Nucleus accumbens (tissue), 56 donors: ENCODE measurements around the gene NSUN3.

Experiments
- DNase-seq, 56 donors: peaks; one replicate each; lab custom pipeline; 2025; lab: John Stamatoyannopoulos, UW

NSUN3 gene

DNA sequence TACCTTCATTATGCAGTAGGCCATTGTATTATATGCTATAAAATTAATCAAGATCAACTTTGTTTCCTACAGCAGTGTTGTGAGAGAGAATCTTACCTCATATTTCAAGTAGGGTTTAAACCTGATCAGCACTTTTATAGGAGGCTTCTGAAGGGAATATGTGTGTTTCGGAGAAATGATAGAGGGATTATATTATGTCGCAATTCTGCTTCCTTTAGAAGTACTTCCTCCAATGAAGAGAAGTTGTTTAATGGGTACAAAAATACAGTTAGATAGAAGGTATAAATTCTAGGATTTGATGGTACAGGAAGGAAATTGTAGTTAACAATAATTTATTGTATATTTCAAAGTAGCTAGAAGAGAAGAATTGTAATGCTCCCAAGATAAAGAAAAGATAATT is 54.9 kb downstream of the NSUN3 start:
- no peak for DNase-seq

DNA sequence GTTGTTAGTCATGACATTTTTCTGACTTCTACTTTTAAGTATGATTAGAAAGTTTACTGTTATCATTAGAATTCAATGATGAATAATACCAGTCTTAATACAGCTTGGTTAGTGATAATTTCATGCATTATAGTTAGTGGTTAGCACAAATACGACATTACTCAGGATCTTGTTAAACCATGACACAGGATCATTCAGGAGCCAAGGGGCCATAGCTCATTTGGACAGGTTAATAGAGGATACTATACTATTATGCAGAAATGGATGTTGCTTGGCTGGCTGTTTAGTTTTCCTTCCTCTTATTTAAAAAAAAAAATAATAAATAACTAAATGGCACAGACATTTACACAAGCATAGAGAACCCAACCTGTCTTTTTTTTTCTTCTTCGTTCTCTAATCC is 55.5 kb downstream of the NSUN3 start:
- DNase-seq = no peak

DNA sequence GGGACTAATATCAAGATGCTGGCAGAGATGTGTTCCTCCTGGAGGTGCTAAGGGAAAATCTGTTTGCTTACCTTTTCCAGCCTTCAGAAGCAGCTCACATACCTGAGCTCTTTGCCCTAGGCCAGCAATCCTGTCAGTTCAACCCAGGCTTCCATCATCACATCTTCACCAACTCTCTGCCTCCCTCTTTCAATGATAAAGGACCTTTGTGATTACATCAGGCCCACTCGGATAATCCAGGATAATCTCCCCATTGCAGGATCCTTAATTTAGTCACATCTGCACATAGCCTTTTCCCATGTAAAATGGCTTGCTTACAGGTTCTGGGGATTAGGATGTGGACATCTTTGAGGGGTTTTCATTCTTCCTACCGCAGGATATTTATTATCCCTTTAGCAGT is 58.3 kb downstream of the NSUN3 start:
- no peak for DNase-seq

DNA sequence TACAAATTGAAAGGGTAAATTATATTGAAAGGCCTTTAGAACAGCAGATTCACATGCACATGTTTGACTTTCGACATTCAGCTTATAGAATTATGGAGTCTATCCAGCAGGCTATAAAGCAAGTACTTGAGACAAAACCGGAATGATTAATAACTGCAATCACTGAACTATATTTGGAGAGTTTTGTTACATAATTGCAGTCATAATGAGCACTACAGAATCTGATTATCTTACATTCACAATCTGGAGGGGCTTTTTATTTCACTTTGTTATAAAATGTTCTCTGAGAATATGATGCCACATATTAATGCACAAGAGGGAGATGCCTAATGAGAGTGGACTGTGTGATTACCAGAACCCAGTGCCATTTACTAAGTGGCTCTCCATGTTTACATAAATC is 64.3 kb downstream of the NSUN3 start:
- DNase-seq = no peak

DNA sequence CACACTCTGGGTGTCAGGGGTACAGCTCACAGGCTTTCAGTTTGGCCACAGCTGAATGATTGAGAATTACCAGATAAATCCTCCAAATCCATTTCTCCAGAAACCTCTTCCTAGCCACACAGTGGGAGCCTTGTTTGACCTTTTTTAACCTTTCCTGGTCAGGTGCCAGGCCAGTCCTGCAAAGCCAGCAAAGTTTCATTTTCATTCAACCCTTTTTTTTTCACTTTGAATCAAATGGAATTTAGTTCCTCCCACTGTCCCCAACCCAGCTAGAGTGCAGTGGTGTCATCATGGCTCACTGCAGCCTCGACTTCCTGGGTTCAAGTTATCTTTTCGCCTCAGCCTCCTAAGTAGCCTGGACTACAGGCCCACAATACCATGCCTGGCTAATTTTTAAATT is 67.8 kb downstream of the NSUN3 start:
- DNase-seq = peak in 2 of 56 donors; percentile 5 to 7

DNA sequence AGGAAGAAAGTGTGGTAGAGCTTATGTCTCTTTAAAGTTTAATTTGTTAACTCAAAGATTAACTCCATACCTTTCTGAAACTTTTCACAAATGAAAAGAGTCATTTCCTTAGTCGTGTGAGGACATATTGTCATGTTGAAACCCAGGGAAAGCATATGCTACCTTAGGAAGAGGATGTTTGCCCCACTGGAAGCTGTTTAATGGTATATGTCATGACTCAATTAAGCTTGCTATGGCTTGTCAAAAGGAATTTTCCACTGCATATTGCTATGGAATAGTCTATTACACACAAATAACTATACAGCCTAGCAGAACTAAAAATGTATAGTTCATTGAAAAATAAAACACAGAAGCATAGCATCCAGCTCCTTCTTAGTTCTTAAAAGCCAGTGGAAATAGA is 69.9 kb downstream of the NSUN3 start:
- no peak for DNase-seq

DNA sequence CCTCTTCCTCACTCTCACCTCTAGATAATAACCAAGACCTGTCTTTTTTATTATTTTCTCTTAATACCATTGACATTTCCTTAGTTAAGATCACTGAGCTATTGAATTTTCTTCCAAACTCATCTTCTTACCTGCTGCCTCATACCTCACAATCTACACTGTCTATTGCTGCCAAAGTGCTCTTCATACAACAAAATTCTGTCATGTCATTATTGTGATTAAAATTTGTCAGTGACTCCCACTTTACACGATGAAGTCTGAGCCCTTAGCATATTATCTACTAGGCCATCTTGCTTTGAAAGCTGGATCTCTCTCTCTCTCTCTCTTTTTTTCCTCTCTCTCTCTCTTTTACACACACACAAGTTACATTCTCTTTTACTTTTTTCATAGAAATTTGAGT is 73.3 kb downstream of the NSUN3 start:
- no peak for DNase-seq

DNA sequence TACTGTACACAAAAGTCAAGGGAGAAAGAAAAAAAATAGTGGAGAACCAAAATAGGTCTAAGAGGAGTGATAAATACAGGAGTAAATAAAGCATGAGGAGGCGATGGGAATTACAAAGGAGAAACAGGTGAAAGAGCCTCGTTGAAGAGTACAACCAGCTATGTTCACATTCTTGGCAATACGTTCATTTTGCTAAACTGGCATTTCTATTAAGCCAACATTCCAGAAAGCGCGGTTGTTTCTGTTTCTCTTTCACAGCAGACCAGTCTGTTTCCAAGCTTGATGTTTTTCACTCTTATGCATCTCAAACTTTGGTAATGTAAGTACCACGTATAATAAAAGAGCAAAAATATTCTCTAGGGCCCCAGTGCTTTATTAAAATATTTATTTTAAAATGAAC is 74.5 kb downstream of the NSUN3 start:
- DNase-seq = no peak

DNA sequence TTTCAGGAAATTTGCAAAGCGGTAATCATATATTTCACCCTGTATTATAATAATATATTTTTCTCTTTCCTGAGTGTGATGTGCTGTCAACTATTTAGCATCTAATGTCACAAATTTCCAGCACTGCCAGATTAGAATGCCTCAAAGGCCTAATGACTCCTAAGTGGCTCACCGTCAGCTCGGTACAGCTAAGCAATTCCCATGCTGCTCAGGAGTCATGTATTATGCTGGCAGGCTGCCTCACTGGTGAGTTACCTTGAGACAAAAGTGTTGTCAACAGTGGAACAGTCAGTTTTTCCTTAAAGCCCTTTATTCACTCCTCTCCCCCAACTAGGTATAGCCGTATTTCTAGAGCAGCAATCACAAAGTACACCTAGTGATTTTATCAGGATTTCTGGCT is 83.6 kb downstream of the NSUN3 start:
- peak in 3 of 56 donors; percentile 3 to 33 (median 8) for DNase-seq

DNA sequence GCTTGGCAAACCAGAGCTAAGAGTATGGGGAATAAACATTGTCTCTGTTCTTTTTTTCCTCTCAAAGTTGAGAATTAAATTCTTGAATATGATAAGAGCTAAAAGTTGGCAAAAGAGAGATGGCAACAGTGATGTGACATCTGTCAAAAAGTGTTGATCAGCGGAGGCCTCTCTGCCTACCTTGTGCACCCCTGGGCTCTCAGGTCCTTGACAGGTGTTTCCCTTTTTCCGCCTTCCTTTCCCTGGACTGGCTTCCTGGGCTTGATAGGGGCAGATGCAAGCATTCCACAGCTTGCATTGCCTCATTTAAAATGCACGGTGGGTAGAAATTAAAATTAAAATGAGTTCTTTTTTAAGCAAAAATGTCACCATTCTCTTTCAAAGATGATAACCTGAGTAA is 84.2 kb downstream of the NSUN3 start:
- DNase-seq = no peak

DNA sequence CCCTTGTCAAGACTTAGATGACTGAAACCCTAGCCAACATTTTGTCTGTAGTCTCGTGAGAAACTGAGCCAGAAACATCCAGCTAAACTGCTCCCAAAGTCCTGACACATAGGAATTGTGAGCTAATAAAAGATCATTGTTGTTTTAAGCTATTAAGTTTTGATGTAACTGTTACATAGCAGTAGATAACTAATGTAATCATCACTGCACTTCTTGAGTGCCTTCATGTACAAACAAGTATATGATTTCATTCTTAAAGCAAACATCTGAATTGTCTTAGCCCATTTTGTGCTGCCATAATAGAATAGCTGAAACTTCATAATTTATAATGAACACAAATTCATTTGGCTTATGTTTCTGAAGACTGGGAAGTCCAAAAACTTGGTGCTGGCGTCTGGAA is 87.3 kb downstream of the NSUN3 start:
- DNase-seq = no peak

DNA sequence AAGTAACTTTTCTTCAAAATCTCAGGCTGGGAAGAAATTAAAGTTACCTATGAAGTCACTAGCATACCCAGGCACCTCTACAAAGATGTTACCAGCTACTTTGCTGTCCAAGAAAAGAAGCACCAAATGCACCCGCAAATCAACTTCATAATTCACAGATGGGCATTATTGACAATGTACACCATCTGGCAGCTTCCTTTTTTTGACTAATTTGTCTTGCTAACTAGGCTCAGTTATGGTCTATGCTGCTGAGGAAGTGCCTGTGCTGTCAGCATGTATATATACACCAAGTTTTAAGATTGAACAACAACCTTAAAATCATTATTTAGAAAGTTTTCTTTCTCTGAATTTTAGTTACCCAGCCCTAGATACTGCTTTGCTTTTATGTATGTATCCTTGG is 93.8 kb downstream of the NSUN3 start:
- no peak for DNase-seq

DNA sequence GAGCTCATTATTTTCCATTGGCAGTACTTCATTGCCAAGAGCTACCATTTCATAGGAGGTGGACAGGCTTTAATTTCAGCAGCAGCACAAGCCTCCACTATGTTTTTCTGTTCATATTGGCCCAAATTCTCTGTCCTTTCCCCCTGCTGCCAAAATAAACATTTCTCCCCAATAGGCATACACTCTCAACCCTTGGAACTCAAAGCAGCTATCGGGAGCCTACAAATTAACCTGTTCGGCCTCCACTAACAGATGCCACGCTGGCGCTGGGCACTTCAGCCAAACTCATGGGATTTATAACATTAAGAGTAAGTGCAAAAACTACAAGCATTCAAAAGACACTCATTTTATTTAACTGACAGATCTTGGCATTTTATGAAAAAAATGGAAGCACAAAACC is 95.7 kb downstream of the NSUN3 start:
- peak in 7 of 56 donors; percentile 10 to 48 (median 19) for DNase-seq

DNA sequence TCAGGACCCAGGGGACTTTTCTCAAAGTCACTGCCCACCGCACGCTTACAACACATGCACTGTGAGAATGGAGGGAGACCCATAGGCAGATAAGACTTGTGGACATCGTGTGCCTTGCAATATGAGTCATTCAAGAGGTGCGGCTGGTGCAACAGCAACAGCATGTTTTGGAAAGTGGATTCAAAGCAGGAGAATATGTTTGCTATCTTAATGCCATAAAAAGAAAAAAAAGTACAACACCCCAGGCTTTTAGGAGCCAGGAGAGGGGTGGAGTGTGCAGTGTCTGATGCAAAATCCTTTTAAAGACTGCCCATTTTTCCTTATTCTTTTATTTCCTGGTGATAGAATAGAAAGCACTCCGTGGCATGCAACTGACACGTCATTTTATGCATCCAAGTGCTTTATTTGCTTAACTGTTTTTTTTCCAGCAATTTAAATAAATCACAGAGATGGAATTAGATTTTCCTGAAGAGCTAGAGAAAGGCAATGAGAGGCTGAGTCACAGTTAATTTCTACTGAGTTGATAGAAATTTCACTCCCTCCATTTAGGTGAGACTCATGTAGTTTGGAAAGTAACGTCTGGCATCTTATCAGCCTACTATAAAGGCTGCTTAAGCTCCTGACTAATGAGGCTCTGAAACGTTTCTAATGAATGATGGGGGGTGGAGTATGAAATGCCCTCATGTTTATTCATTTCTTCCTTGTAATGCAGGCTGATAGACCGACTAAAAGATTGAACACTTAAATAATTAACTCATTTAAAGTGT is 96.4 kb downstream of the NSUN3 start:
- peak in 3 of 56 donors; percentile 8 to 23 (median 17) for DNase-seq

DNA sequence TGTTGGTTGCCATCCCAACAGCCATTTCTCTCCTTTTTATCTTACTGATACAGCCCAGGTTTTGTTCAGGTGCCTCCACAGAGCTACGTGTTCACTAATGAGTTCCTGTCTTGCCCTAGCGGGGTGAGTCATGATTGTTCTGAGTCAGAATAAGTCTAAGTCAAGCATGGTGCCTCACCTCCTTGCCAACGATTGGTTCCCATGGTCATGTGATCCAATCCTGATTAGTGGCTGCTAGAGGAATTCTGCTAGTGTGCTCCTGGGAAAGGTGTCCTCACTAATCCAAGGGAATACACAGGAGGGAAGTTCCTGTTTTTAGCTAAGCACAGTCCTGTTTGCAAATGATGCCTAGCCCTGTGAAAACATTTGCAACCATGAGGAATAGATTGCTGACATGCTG is 99.8 kb downstream of the NSUN3 start:
- DNase-seq = peak in 14 of 56 donors; percentile 11 to 63 (median 27)

DNA sequence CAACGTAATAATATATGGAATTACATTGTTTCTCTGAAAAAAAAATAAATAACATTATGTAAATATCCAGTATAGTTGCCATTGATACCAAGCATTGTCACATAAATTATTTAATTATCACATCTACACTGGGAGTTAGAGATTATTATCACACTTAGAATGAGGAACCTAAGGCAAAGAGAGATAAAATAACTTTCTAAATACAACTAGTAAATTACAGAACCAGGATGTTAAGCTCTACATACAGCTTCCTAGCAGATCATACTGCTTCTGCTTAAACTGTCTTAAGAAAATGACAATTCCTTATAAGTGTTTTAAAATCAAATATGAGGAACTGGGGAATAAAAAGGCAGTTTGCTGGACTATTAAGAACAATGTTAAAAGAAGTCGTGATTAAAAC is 104.5 kb downstream of the NSUN3 start:
- DNase-seq = no peak

DNA sequence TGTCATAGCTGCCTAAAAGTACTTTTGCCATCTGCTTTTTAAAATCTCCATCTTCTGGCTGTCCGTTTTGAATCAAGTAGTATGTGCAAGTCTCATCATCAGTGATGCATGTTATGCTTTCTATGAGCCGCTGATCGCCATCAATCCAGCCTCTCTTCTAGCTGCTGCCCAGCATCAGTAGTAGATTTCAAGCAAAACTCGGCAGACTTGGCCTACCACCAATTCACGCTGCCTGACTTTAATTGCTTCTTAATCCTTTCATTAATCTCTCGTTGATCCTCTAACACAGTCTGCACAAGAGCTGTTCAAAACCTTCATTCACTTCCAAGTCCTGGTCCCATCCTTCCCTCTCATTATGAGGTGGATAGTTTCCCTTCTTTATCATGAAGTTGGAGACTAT is 104.9 kb downstream of the NSUN3 start:
- DNase-seq = peak in 5 of 56 donors; percentile 8 to 29 (median 20)

DNA sequence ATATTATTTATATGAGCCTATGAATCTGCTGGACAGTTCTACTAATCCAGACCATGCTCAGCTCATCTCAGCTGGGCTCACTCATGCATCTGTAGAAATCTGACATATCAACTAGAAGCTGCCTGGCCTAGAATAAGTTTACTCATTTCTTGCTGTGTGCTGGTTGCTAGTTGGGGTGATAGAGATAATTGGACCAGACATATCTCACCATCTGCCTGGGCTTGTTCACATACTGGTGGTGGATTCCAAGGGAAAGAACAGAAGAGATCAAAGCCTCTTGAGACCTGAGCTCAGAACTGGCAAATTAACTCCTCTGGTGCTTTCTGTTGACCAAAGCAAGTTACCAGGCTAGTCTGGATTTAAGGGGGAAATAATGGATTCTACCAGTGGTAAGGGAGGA is 109.1 kb downstream of the NSUN3 start:
- DNase-seq = no peak

DNA sequence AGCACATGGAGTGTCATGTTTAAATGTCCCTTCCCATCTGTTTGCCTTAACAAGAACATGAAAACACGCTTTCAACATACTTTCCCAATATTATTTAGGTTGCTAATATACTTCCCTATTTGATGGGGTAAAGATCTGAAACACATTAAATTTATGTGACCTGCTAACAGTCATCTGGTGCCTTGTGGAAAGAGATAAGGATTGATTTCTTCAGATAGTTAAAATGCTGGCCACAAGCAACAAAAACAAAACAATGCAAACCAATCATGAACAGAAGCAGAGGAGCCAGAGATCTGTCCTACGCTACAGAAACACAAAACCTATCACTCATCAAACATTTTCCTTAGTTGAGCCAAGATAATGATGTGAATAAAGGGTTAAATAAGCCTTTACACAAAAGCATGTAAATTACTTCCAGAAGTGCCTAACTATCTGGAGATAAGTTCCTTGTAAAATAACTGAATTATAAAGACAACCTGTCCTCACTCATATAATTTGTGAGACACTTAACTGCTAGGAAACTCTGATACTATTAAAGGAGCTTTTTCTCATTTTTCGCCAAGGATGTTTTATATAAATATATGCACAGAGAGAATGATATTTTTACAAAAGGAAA is 109.9 kb downstream of the NSUN3 start:
- DNase-seq = no peak

DNA sequence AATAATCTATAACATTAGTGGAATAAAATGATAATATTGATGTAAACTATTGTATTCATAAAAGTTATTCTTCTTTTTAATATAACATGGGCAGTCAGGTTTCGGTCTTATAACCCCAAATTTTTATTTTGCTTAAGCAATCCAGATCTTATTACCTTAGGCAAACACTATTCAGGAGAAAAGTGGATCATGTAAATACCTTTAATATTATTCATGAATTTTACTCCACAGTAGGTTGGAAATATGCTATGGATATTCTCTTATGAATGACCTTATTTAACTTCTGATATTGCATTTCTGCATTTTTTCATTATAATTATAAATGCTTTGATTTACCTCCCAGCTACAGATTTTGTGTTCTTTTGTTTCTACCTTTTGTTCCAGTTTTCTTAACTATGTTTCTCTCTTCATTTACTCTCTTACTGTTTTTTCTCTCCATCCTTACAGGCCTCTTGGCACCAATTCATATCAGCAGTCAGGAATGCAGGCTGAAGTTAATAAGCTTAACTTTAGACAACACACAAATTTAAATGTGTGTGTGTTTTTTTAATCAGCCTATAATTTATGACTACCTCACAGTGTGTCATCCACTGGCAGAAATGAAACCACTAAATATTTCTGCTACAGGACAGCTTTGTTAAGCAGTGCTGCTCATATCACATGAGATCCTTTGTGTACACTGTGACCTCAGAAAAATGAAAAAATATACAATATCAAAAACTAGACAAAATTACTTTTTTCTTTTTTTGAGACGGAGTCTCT is 111.0 kb downstream of the NSUN3 start:
- no peak for DNase-seq

DNA sequence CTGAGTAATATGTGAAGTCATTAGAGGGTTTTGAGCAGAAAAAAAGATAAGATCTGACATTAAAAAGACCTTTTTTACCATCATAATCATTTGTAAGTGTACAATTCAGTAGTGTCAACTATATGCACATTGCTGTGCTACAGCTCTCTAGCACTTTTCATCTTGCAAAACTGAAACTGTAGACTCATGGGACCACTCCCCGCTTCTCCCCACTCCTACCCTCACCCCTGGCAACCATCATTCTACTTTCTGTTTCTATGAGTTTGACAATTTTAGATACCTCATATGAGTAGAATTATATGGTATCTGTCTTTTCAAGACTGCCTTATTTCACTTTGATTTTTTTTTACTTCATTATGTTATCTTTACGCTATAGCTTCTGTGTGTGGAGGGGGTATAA is 112.8 kb downstream of the NSUN3 start:
- DNase-seq = no peak
